Lower leg skin (tissue), 4 donors: Measurements from ENCODE around the gene NUP214. TPM values are rescaled to one million over a fixed set of nuclear protein-coding genes. Genes with fewer than 3 reads are reported as not detected.

ENCODE experiments used
- DNase-seq, 2 donors: peaks; one replicate each; pipeline ENCODE4 v3.0.0-alpha.2; 2019; ENCODE audit warnings: low spot score in 2 of 2
- H3K4me3 ChIP-seq: fragments of 200-600 bp; sonication (generic); 2 replicates; pipeline ENCODE4 v1.5.1; 2017; ENCODE audit warnings: mild to moderate bottlenecking, low read depth; ENCODE audit not compliant: poor library complexity, severe bottlenecking
- CTCF ChIP-seq, 3 donors: fragments of 450-650 bp; IDR thresholded peaks; one replicate each; pipeline ENCODE4 v1.5.1; 2016; ENCODE audit warnings: antibody characterized with exemption in 3 of 3, mild to moderate bottlenecking in 3 of 3, moderate library complexity in 2 of 3
- POLR2A ChIP-seq, 2 donors: fragments of 450-650 bp; IDR thresholded peaks; one replicate each; pipeline ENCODE4 v1.6.1; 2016 to 2017; ENCODE audit warnings: antibody characterized with exemption in 2 of 2, mild to moderate bottlenecking in 1 of 2, moderate library complexity in 1 of 2
- WGBS, 2 donors: methylation state at CpG; one replicate each; pipeline ENCODE4 v1.1.5; 2018; 5-methylcytosine and 5-hydroxymethylcytosine counted together
- intact Hi-C: fragments of 100-400 bp; cut with DNase I; formaldehyde crosslinking; loops from one replicate; pipeline ENCODE4 v1.15.0; 2023; ENCODE audit warnings: low total_unique reads
- total RNA-seq, 4 donors: library from RNA; depleted of rRNA; stranded (reverse); fragments of >200 nt; gene quantifications; one replicate each; pipeline ENCODE4 v1.1.0, GENCODE V29; 2016

Gene NUP214
- total RNA-seq, 4 donors from 2014 or later = 33.8 to 64.4 (median 39.8) TPM

DNA sequence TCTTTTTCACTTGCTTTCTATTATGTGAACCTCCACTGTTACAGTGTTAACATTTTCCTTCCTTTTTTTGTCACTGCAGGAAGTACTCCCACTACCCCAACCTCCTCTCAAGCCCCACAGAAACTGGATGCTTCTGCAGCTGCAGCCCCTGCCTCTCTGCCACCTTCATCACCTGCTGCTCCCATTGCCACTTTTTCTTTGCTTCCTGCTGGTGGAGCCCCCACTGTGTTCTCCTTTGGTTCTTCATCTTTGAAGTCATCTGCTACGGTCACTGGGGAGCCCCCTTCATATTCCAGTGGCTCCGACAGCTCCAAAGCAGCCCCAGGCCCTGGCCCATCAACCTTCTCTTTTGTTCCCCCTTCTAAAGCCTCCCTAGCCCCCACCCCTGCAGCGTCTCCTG, 18.8 kb downstream of the NUP214 start:
- DNase-seq = no peak
- H3K4me3 ChIP-seq = no peak overlapping the region
- WGBS, 2 donors = 89% methylated on average over 3 of the region's 3 CpGs
- intact Hi-C loops = no loop called here
- TF ChIP-seq POLR2A (IDR thresholded peaks at IDR 0.05) (no peak), CTCF (IDR thresholded peaks at IDR 0.05) (no peak)

DNA sequence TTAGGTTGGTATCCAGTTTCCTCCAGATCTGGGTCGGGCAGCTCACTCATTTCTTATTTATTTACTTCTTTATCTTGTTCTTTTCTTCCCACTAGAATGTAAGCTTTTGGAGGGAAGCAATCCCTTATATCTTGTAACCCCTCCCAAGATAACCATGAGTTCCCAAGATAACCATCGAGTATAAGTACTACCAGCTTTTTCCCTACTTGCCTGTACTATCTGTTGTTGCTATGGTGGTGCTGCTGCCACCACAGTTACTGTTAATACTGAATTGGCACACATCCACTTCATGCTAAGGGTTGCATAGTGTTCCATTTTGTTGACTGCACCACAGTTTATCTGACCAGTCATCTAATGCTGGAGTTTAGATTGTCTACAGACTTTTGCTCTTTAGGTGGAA, 19.9 kb downstream of the NUP214 start:
- no peak for TF ChIP-seq POLR2A (IDR thresholded peaks at IDR 0.05)
- no peak for TF ChIP-seq CTCF (IDR thresholded peaks at IDR 0.05)
- no peak overlapping the region for H3K4me3 ChIP-seq
- whole genome bisulfite sequencing, 2 donors = 87 to 92% methylated on average over 2 of the region's 2 CpGs
- intact Hi-C loops = no loop called here
- DNase-seq = no peak

GRCh38 chr9:131146186-131146585, 20.8 kb downstream of the NUP214 start:
- TF ChIP-seq CTCF (IDR thresholded peaks at IDR 0.05) (no peak), POLR2A (IDR thresholded peaks at IDR 0.05) (no peak)
- no peak for DNase-seq
- intact Hi-C loops = no loop called here
- 95% methylated on average over 4 of the region's 4 CpGs for WGBS, 2 donors
- no peak overlapping the region for H3K4me3 ChIP-seq

DNA sequence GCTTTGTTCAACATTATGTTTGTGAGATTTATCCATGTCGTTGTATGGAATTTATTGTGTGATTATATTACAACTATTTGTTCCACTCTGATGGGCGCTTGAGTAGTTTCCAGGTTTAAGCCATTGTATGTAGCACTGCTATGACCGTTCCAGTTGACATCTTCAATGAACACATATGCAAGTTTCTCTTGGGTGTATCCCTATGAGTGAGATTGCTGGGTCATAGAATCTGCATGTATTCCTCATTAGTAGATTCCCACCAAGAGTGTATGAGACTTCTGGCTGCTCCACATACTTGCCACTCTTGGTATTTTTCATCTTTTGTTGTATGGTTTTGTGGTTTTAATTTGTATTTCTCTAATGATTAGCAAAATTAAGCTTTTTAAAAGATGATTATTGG, 22.9 kb downstream of the NUP214 start:
- no peak overlapping the region for H3K4me3 ChIP-seq
- WGBS, 2 donors = 90 to 94% methylated on average over 3 of the region's 3 CpGs
- TF ChIP-seq POLR2A (IDR thresholded peaks at IDR 0.05) (no peak), CTCF (IDR thresholded peaks at IDR 0.05) (no peak)
- intact Hi-C loops = no loop called here
- no peak for DNase-seq

DNA sequence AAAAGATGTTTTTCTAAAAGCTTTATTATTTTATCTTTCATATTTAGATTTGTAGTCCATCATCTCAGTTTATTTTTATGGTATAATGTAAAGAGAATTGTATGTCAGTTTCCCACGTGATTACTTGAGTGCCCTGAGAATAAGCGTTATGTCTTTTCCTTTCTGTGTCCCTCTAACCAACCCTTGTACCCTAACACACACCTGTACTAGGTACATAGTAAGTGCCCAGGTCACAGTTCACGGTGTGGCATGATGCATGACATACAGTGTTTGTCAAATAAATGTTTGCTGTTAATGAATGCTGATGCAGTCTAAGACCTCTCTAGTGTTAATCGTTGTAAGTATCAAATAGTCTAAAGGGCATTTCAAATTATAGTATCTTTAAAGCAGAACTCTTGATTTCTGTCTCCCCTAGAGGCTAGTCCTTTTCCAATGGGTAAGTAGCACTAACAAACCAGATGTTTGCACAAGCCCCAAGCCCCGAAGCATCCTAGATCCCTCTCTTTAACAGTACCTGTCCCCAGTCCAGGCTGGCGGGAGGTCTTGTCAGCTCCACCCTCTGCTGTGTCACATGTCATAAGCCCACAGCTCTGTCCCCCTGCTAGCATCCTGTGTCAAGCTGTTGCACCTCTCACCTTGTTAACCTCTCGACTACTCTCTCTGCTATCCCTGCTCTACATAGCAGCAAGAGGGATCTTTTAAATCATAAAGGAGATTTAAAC, 23.7 kb downstream of the NUP214 start:
- no peak for TF ChIP-seq CTCF (IDR thresholded peaks at IDR 0.05)
- H3K4me3 ChIP-seq = no peak overlapping the region
- intact Hi-C loops = no loop called here
- no peak for DNase-seq
- WGBS, 2 donors = 90 to 91% methylated on average over 7 of the region's 7 CpGs

GRCh38 chr9:131149688-131150053, 24.3 kb downstream of the NUP214 start:
- TF ChIP-seq POLR2A (IDR thresholded peaks at IDR 0.05) = no peak
- no peak for TF ChIP-seq CTCF (IDR thresholded peaks at IDR 0.05)
- no peak for DNase-seq
- intact Hi-C loops = no loop called here
- 63 to 70% methylated on average over 5 of the region's 5 CpGs for WGBS, 2 donors
- H3K4me3 ChIP-seq = no peak overlapping the region
